Neural progenitor cell (in vitro differentiated cells): ENCODE results near the gene KCNMA1. TPM values are rescaled to one million over a fixed set of nuclear protein-coding genes. Genes with fewer than 3 reads are reported as not detected.
A peak's percentile ranks its signal among the peaks of the same experiment; 100 is the strongest.

Source experiments
- DNase-seq: peaks from one replicate; pipeline ENCODE4 v3.0.0-alpha.2; 2016; ENCODE audit warnings: low spot score
- H2AFZ ChIP-seq: fragments of 200-600 bp; sonication (generic); replicated peaks from 2 replicates; pipeline ENCODE4 v1.6.1; 2016; ENCODE audit warnings: antibody characterized with exemption
- H3F3A ChIP-seq: fragments of 200-600 bp; sonication (generic); 2 replicates; pipeline ENCODE4 v1.6.1; 2016; ENCODE audit warnings: antibody characterized with exemption, low read depth
- H3K27ac ChIP-seq: fragments of 200-600 bp; sonication (generic); 2 replicates; pipeline ENCODE4 v1.5.1; 2016; ENCODE audit warnings: mild to moderate bottlenecking
- H3K27me3 ChIP-seq: fragments of 200-600 bp; sonication (generic); 2 replicates; pipeline ENCODE4 v1.6.1; 2016; ENCODE audit warnings: mild to moderate bottlenecking, moderate library complexity
- H3K36me3 ChIP-seq: fragments of 200-600 bp; sonication (generic); 2 replicates; pipeline ENCODE4 v1.5.1; 2016
- H3K4me1 ChIP-seq: fragments of 200-600 bp; sonication (generic); 2 replicates; pipeline ENCODE4 v1.6.1; 2016; ENCODE audit warnings: mixed run types
- H3K4me2 ChIP-seq: fragments of 200-600 bp; sonication (generic); 2 replicates; pipeline ENCODE4 v1.6.1; 2016
- H3K4me3 ChIP-seq: fragments of 200-600 bp; sonication (generic); 2 replicates; pipeline ENCODE4 v1.5.1; 2016
- H3K79me2 ChIP-seq: fragments of 200-600 bp; sonication (generic); 2 replicates; pipeline ENCODE4 v1.6.1; 2016; ENCODE audit warnings: low read depth
- H3K9ac ChIP-seq: fragments of 200-600 bp; sonication (generic); 2 replicates; pipeline ENCODE4 v1.6.1; 2016
- H3K9me3 ChIP-seq: fragments of 200-600 bp; sonication (generic); 2 replicates; pipeline ENCODE4 v1.5.1; 2016; ENCODE audit warnings: low read depth
- H4K20me1 ChIP-seq: fragments of 200-600 bp; sonication (generic); 2 replicates; pipeline ENCODE4 v1.6.1; 2016; ENCODE audit warnings: low read depth
- H3K27ac Mint-ChIP-seq: 3 replicates; pipeline ENCODE4 v1.8.0; 2021; ENCODE audit warnings: mixed read lengths
- H3K27me3 Mint-ChIP-seq: 2 replicates; pipeline ENCODE4 v1.8.0; 2022; ENCODE audit warnings: low read depth, mild to moderate bottlenecking, inconsistent platforms, moderate library complexity, mixed read lengths; ENCODE audit not compliant: insufficient read depth
- H3K36me3 Mint-ChIP-seq: 3 replicates; pipeline ENCODE4 v1.8.0; 2021; ENCODE audit warnings: mixed read lengths
- H3K4me1 Mint-ChIP-seq: 3 replicates; pipeline ENCODE4 v1.8.0; 2021; ENCODE audit warnings: mixed read lengths
- H3K4me3 Mint-ChIP-seq: 3 replicates; pipeline ENCODE4 v1.8.0; 2021; ENCODE audit warnings: mild to moderate bottlenecking, moderate library complexity, mixed read lengths
- H3K9me3 Mint-ChIP-seq: 3 replicates; pipeline ENCODE4 v1.8.0; 2020; ENCODE audit warnings: mixed read lengths
- EZH2 ChIP-seq: fragments of 200-600 bp; sonication (generic); IDR thresholded peaks from 2 replicates; pipeline ENCODE4 v1.6.1; 2017; ENCODE audit warnings: antibody characterized with exemption, mild to moderate bottlenecking, moderate library complexity
- EZH2phosphoT487 ChIP-seq: fragments of 200-600 bp; sonication (generic); IDR thresholded peaks from 2 replicates; pipeline ENCODE4 v1.6.1; 2017; ENCODE audit warnings: antibody characterized with exemption
- total RNA-seq: library from RNA; depleted of rRNA; stranded (reverse); fragments of >200 nt; gene quantifications from 2 replicates; pipeline ENCODE4 v1.2.3, GENCODE V29; 2015; ENCODE audit warnings: low replicate concordance
- TF ChIP-seq, protein P1 (sequence below): fragments of 200-600 bp; sonication (generic); IDR thresholded peaks from 2 replicates; pipeline ENCODE4 v1.5.1; 2017; ENCODE audit warnings: antibody characterized with exemption, mild to moderate bottlenecking

The KCNMA1 gene
- total RNA-seq, 1 donor from 2014 or later = 2.4 TPM

DNA sequence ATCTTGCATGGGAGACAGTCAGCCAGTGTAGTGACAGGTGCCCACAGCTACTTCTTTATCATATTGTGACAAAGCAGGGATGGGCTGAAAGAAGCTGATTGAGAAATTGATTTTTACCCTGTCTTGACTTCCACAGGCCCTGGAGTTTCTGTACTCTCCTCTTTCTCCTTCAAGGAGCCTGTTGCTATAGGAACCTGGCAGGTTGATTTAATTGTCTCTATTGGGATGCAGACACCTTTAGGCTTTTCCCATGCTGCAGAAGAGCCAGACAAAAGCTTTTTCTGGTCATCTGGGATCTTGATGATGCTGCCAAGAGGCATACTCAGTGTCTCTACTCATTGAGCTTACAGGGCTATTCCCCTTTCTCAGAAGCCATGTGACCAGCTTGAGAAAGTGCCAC is 754.8 kb downstream of the KCNMA1 start:
- Histone ChIP-seq H3F3A (peaks cover 11% of the 10 kb centered on the region), H4K20me1 (no peaks in the 10 kb centered on the region), H3K4me2 (peak overlapping the region; percentile 15), H3K9ac (no peak overlapping the region), H3K27me3 (no peaks in the 10 kb centered on the region), H3K4me3 (no peak overlapping the region), H3K79me2 (no peaks in the 10 kb centered on the region), H3K27ac (no peak overlapping the region), H3K9me3 (no peaks in the 10 kb centered on the region), H3K4me1 (peaks cover 34% of the 10 kb centered on the region), H2AFZ (no peak overlapping the region), H3K36me3 (no peaks in the 10 kb centered on the region)
- Mint-ChIP-seq H3K36me3 (no peaks in the 10 kb centered on the region), H3K4me3 (peak overlapping the region; percentile 60), H3K27ac (no peak overlapping the region), H3K9me3 (no peaks in the 10 kb centered on the region), H3K27me3 (peaks cover 5% of the 10 kb centered on the region), H3K4me1 (peaks cover 54% of the 10 kb centered on the region)
- no peak for DNase-seq
- TF ChIP-seq, protein P1, sequence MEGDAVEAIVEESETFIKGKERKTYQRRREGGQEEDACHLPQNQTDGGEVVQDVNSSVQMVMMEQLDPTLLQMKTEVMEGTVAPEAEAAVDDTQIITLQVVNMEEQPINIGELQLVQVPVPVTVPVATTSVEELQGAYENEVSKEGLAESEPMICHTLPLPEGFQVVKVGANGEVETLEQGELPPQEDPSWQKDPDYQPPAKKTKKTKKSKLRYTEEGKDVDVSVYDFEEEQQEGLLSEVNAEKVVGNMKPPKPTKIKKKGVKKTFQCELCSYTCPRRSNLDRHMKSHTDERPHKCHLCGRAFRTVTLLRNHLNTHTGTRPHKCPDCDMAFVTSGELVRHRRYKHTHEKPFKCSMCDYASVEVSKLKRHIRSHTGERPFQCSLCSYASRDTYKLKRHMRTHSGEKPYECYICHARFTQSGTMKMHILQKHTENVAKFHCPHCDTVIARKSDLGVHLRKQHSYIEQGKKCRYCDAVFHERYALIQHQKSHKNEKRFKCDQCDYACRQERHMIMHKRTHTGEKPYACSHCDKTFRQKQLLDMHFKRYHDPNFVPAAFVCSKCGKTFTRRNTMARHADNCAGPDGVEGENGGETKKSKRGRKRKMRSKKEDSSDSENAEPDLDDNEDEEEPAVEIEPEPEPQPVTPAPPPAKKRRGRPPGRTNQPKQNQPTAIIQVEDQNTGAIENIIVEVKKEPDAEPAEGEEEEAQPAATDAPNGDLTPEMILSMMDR = no peak
- no peak for TF ChIP-seq EZH2phosphoT487
- no peak for TF ChIP-seq EZH2

DNA sequence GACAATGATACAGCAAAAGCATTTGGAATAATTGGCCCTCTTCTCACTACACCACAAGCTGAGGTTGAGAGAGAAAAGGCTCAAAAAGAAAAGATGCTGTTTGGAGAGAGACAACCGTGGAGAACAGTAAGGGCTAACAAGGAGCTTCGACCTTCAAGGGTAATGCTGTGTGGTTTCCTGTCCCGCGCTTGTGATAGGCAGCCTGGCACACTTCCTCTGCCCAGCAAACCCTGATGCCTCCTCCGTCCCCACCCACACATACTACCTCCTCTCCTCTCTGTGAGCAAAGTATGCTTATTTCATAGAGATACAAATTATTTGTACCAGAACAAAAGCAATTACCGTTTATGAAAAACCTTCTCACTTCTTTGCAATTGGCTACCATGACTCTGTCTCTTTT is 755.4 kb downstream of the KCNMA1 start:
- Histone ChIP-seq H3K27ac (peak overlapping the region; percentile 32), H4K20me1 (no peaks in the 10 kb centered on the region), H3K4me2 (peak overlapping the region; percentile 15), H3F3A (peaks cover 11% of the 10 kb centered on the region), H3K9me3 (no peaks in the 10 kb centered on the region), H3K79me2 (no peaks in the 10 kb centered on the region), H3K9ac (no peak overlapping the region), H3K27me3 (no peaks in the 10 kb centered on the region), H3K4me3 (no peak overlapping the region), H2AFZ (no peak overlapping the region), H3K4me1 (peaks cover 34% of the 10 kb centered on the region), H3K36me3 (no peaks in the 10 kb centered on the region)
- DNase-seq = no peak
- peak overlapping the region; percentile 60 for H3K4me3 Mint-ChIP-seq
- peaks cover 5% of the 10 kb centered on the region for H3K27me3 Mint-ChIP-seq
- H3K9me3 Mint-ChIP-seq = no peaks in the 10 kb centered on the region
- H3K27ac Mint-ChIP-seq = no peak overlapping the region
- H3K4me1 Mint-ChIP-seq = peaks cover 54% of the 10 kb centered on the region
- TF ChIP-seq EZH2phosphoT487 (no peak), EZH2 (no peak)
- TF ChIP-seq, protein P1 = no peak
- H3K36me3 Mint-ChIP-seq = no peaks in the 10 kb centered on the region

DNA sequence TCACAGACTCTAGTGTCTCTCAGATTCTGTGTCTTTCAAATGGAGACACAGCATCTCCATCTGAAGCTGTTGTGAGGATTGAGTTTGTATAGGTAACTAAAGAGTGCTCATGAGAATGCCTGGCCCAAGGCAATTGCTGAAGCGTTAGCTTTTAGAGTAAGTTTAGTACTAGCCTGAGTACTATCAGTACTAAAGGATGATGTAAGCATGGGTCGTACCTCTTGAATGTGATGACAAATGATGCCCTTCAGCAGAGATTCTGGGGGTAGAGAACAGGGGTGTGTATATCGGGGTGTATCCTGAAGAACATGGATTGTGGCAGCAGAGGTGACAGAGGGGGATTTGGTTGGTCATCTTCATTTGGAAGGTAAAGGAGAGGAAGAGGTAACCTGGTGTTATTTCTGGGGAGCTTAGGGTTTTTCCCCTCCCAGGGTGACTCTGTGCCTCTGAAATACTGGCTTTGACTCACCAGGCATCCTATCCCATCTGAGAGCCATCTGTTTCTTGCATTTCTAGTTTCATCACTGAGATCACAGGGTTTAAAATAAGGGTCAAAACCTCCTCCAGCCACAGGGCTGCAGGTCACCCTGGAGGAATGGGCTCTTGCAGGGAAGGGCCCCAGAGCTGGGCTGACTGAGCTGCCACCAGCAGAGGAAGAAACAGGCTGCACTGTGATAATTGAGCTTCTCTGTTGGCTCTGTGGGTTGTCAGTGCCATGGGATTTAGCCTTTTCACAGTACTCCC is 756.0 kb downstream of the KCNMA1 start:
- H3K4me3 ChIP-seq = no peak overlapping the region
- H4K20me1 ChIP-seq = no peaks in the 10 kb centered on the region
- no peaks in the 10 kb centered on the region for H3K36me3 ChIP-seq
- peaks cover 11% of the 10 kb centered on the region for H3F3A ChIP-seq
- Mint-ChIP-seq H3K27ac (peak overlapping the region; percentile 8), H3K27me3 (peaks cover 5% of the 10 kb centered on the region), H3K36me3 (no peaks in the 10 kb centered on the region), H3K4me1 (peaks cover 54% of the 10 kb centered on the region), H3K4me3 (no peak overlapping the region), H3K9me3 (no peaks in the 10 kb centered on the region)
- DNase-seq = no peak
- TF ChIP-seq EZH2phosphoT487 (no peak), EZH2 (no peak)
- TF ChIP-seq, protein P1 = no peak
- no peak overlapping the region for H2AFZ ChIP-seq
- no peaks in the 10 kb centered on the region for H3K27me3 ChIP-seq
- no peaks in the 10 kb centered on the region for H3K79me2 ChIP-seq
- no peak overlapping the region for H3K4me2 ChIP-seq
- H3K9me3 ChIP-seq = no peaks in the 10 kb centered on the region
- H3K9ac ChIP-seq = no peak overlapping the region
- H3K27ac ChIP-seq = peak overlapping the region; percentile 32
- peaks cover 31% of the 10 kb centered on the region for H3K4me1 ChIP-seq
